ENCODE results near the gene EAPP. TPM values are rescaled to one million over a fixed set of nuclear protein-coding genes. Genes with fewer than 3 reads are reported as not detected.
"Not testable (repeated sequence)": the region's sequence is repeated elsewhere in the genome, so short reads cannot be mapped to it uniquely, and the experiment has no call there.

Gene EAPP
- total and polyA plus RNA-seq, 5 experiments from 2014 or later, result 74.9 to 115 (median 101) TPM

- Mint-ChIP-seq H3K4me3 (no peak overlapping the region), H3K4me1 (no peaks in the 10 kb centered on the region), H3K36me3 (no peaks in the 10 kb centered on the region), H3K27ac (no peak overlapping the region), H3K9me3 (no peaks in the 10 kb centered on the region), H3K27me3 (no peaks in the 10 kb centered on the region)
- no peak for ATAC-seq
- DNase-seq, result no peak
- POLR2A ChIA-PET, result no interaction called here
Observed at GRCh38 chr14:34496679-34497513, 42.6 kb downstream of the EAPP start.

- POLR2A ChIA-PET, result no interaction called here
- H3K27ac Mint-ChIP-seq, result no peak overlapping the region
- H3K4me3 Mint-ChIP-seq, result no peak overlapping the region
- DNase-seq (no peak), ATAC-seq (no peak)
- no peaks in the 10 kb centered on the region for H3K36me3 Mint-ChIP-seq
- peaks cover 0 to 3% (median 0%) of the 10 kb centered on the region in 5 donors for H3K27me3 Mint-ChIP-seq
- H3K9me3 Mint-ChIP-seq, result no peaks in the 10 kb centered on the region
- no peaks in the 10 kb centered on the region for H3K4me1 Mint-ChIP-seq
Observed at GRCh38 chr14:34496007-34496678, 43.4 kb downstream of the EAPP start.

- Mint-ChIP-seq H3K27me3 (peaks cover 0 to 4% (median 0%) of the 10 kb centered on the region in 5 donors), H3K27ac (no peak overlapping the region), H3K4me1 (no peaks in the 10 kb centered on the region), H3K9me3 (no peaks in the 10 kb centered on the region), H3K36me3 (no peaks in the 10 kb centered on the region), H3K4me3 (no peak overlapping the region)
- ATAC-seq, result no peak
- DNase-seq, result no peak
- POLR2A ChIA-PET, result no interaction called here
Observed at GRCh38 chr14:34489324-34489723, 50.2 kb downstream of the EAPP start.

GRCh38 chr14:34488528-34488927, 51.0 kb downstream of the EAPP start:
- POLR2A ChIA-PET, result no interaction called here
- ATAC-seq (no peak), DNase-seq (no peak)
- Mint-ChIP-seq H3K27ac (no peak overlapping the region), H3K27me3 (peaks cover 0 to 4% (median 0%) of the 10 kb centered on the region in 5 donors), H3K4me3 (no peak overlapping the region), H3K4me1 (no peaks in the 10 kb centered on the region), H3K9me3 (no peaks in the 10 kb centered on the region), H3K36me3 (no peaks in the 10 kb centered on the region)

GRCh38 chr14:34484726-34485125, 54.8 kb downstream of the EAPP start:
- no peak for DNase-seq
- POLR2A ChIA-PET, result no interaction called here
- Mint-ChIP-seq H3K4me1 (no peaks in the 10 kb centered on the region), H3K4me3 (no peak overlapping the region), H3K27ac (no peak overlapping the region), H3K36me3 (no peaks in the 10 kb centered on the region), H3K9me3 (no peaks in the 10 kb centered on the region), H3K27me3 (no peaks in the 10 kb centered on the region)
- ATAC-seq, result no peak

GRCh38 chr14:34482463-34482862, 57.0 kb downstream of the EAPP start:
- ATAC-seq (no peak), DNase-seq (no peak)
- Mint-ChIP-seq H3K4me3 (no peak overlapping the region), H3K4me1 (no peaks in the 10 kb centered on the region), H3K27ac (no peak overlapping the region), H3K27me3 (no peaks in the 10 kb centered on the region), H3K9me3 (no peaks in the 10 kb centered on the region), H3K36me3 (no peaks in the 10 kb centered on the region)
- POLR2A ChIA-PET, result no interaction called here

- DNase-seq, result no peak
- no peak overlapping the region for H3K27ac Mint-ChIP-seq
- H3K36me3 Mint-ChIP-seq, result no peaks in the 10 kb centered on the region
- POLR2A ChIA-PET, result no interaction called here
- no peaks in the 10 kb centered on the region for H3K9me3 Mint-ChIP-seq
- no peaks in the 10 kb centered on the region for H3K27me3 Mint-ChIP-seq
- ATAC-seq, result no peak
- peak overlapping the region in 1 of 10 donors; percentile 38 for H3K4me3 Mint-ChIP-seq
- H3K4me1 Mint-ChIP-seq, result no peaks in the 10 kb centered on the region
Observed at GRCh38 chr14:34479694-34480093, 59.8 kb downstream of the EAPP start.

- ATAC-seq (no peak), DNase-seq (no peak)
- POLR2A ChIA-PET, result no interaction called here
- H3K4me1 Mint-ChIP-seq, result no peaks in the 10 kb centered on the region
- H3K36me3 Mint-ChIP-seq, result no peaks in the 10 kb centered on the region
- H3K27me3 Mint-ChIP-seq, result peaks cover 0 to 3% (median 0%) of the 10 kb centered on the region in 5 donors
- H3K4me3 Mint-ChIP-seq, result no peak overlapping the region
- H3K9me3 Mint-ChIP-seq, result no peaks in the 10 kb centered on the region
- no peak overlapping the region for H3K27ac Mint-ChIP-seq
Observed at GRCh38 chr14:34478261-34478660, 61.2 kb downstream of the EAPP start.

GRCh38 chr14:34476036-34476435, 63.5 kb downstream of the EAPP start:
- H3K36me3 Mint-ChIP-seq, POLR2A ChIA-PET, H3K9me3 Mint-ChIP-seq, H3K27ac Mint-ChIP-seq, DNase-seq, ATAC-seq, H3K4me1 Mint-ChIP-seq, H3K27me3 Mint-ChIP-seq, H3K4me3 Mint-ChIP-seq: not testable (repeated sequence)

- H3K27ac Mint-ChIP-seq, result no peak overlapping the region
- DNase-seq (no peak), ATAC-seq (no peak)
- no peaks in the 10 kb centered on the region for H3K9me3 Mint-ChIP-seq
- POLR2A ChIA-PET, result no interaction called here
- H3K27me3 Mint-ChIP-seq, result peaks cover 0 to 3% (median 0%) of the 10 kb centered on the region in 5 donors
- no peaks in the 10 kb centered on the region for H3K36me3 Mint-ChIP-seq
- H3K4me3 Mint-ChIP-seq, result no peak overlapping the region
- no peaks in the 10 kb centered on the region for H3K4me1 Mint-ChIP-seq
Observed at GRCh38 chr14:34475163-34475562, 64.3 kb downstream of the EAPP start.

- Mint-ChIP-seq H3K27ac (no peak overlapping the region), H3K4me3 (no peak overlapping the region), H3K36me3 (no peaks in the 10 kb centered on the region), H3K4me1 (no peaks in the 10 kb centered on the region), H3K27me3 (peaks cover 0 to 3% (median 0%) of the 10 kb centered on the region in 5 donors), H3K9me3 (no peaks in the 10 kb centered on the region)
- POLR2A ChIA-PET, result interaction anchor here (0.9 kb wide), 1 partner anchor 9 kb away, joined by 3 read pairs; no protein-coding TSS in a partner anchor
- ATAC-seq (no peak), DNase-seq (no peak)
Observed at GRCh38 chr14:34474187-34474679, 65.3 kb downstream of the EAPP start.

- Mint-ChIP-seq H3K27ac (no peak overlapping the region), H3K27me3 (peaks cover 0 to 3% (median 0%) of the 10 kb centered on the region in 5 donors), H3K4me1 (peaks cover 0 to 2% (median 0%) of the 10 kb centered on the region in 4 donors), H3K36me3 (no peaks in the 10 kb centered on the region), H3K4me3 (no peak overlapping the region), H3K9me3 (no peaks in the 10 kb centered on the region)
- POLR2A ChIA-PET, result no interaction called here
- no peak for DNase-seq
- ATAC-seq, result no peak
Observed at GRCh38 chr14:34472706-34473279, 66.7 kb downstream of the EAPP start.

GRCh38 chr14:34470319-34470718, 69.2 kb downstream of the EAPP start:
- Mint-ChIP-seq H3K9me3 (no peaks in the 10 kb centered on the region), H3K4me3 (no peak overlapping the region), H3K27me3 (peaks cover 0 to 3% (median 0%) of the 10 kb centered on the region in 5 donors), H3K4me1 (peaks cover 0 to 2% (median under 1%) of the 10 kb centered on the region in 4 donors), H3K36me3 (no peaks in the 10 kb centered on the region), H3K27ac (no peak overlapping the region)
- POLR2A ChIA-PET, result no interaction called here
- ATAC-seq, result no peak
- no peak for DNase-seq

Data from naive thymus-derived CD8-positive, alpha-beta T cell (primary cell).